HEK293 (cell line): ENCODE data around the gene SLC25A47.

Experiments used
- BCL6B ChIP-seq: fragments of 450-650 bp; formaldehyde crosslinking; IDR thresholded peaks from 2 replicates; pipeline ENCODE4 v1.5.1; 2017; ENCODE audit warnings: missing biosample characterization, missing genetic modification characterization
- IKZF3 ChIP-seq: fragments of 450-650 bp; IDR thresholded peaks from 2 replicates; pipeline ENCODE4 v1.5.0; 2018; ENCODE audit warnings: missing biosample characterization, mild to moderate bottlenecking, missing genetic modification characterization, moderate library complexity
- MZF1 ChIP-seq: fragments of 450-650 bp; formaldehyde crosslinking; IDR thresholded peaks from 2 replicates; pipeline ENCODE4 v1.5.1; 2017; ENCODE audit warnings: missing biosample characterization, missing genetic modification characterization, borderline replicate concordance
- RBAK ChIP-seq: fragments of 450-650 bp; formaldehyde crosslinking; IDR thresholded peaks from 2 replicates; pipeline ENCODE4 v1.5.1; 2016; ENCODE audit warnings: missing biosample characterization, missing genetic modification characterization
- SCRT1 ChIP-seq: fragments of 450-650 bp; formaldehyde crosslinking; IDR thresholded peaks from 2 replicates; pipeline ENCODE4 v1.5.1; 2016; ENCODE audit warnings: missing biosample characterization, missing genetic modification characterization, borderline replicate concordance
- SP7 ChIP-seq: fragments of 450-650 bp; formaldehyde crosslinking; IDR thresholded peaks from 2 replicates; pipeline ENCODE4 v1.5.1; 2016; ENCODE audit warnings: missing biosample characterization, missing genetic modification characterization
- WT1 ChIP-seq: fragments of 450-650 bp; formaldehyde crosslinking; IDR thresholded peaks from 2 replicates; pipeline ENCODE4 v1.5.1; 2016; ENCODE audit warnings: missing biosample characterization, missing genetic modification characterization
- ZNF174 ChIP-seq: fragments of 450-650 bp; formaldehyde crosslinking; IDR thresholded peaks from 2 replicates; pipeline ENCODE4 v1.5.0; 2017; ENCODE audit warnings: missing biosample characterization, mild to moderate bottlenecking, missing genetic modification characterization
- ZNF184 ChIP-seq: fragments of 450-650 bp; IDR thresholded peaks from 2 replicates; pipeline ENCODE4 v1.5.1; 2018; ENCODE audit warnings: missing biosample characterization, mild to moderate bottlenecking, missing genetic modification characterization
- ZNF19 ChIP-seq: fragments of 450-650 bp; formaldehyde crosslinking; IDR thresholded peaks from 2 replicates; pipeline ENCODE4; 2016; ENCODE audit warnings: missing biosample characterization, missing genetic modification characterization, low read depth
- ZNF211 ChIP-seq: fragments of 450-650 bp; formaldehyde crosslinking; IDR thresholded peaks from 2 replicates; pipeline ENCODE4 v1.5.1; 2016; ENCODE audit warnings: low read depth, missing biosample characterization, missing genetic modification characterization
- ZNF214 ChIP-seq: fragments of 450-650 bp; formaldehyde crosslinking; IDR thresholded peaks from 2 replicates; pipeline ENCODE4 v1.5.1; 2017; ENCODE audit warnings: missing biosample characterization, mild to moderate bottlenecking, missing genetic modification characterization, borderline replicate concordance
- ZNF223 ChIP-seq: fragments of 450-650 bp; formaldehyde crosslinking; IDR thresholded peaks from 2 replicates; pipeline ENCODE4 v1.5.1; 2016; ENCODE audit warnings: missing biosample characterization, missing genetic modification characterization
- ZNF266 ChIP-seq: fragments of 450-650 bp; formaldehyde crosslinking; IDR thresholded peaks from 2 replicates; pipeline ENCODE4 v1.5.1; 2016; ENCODE audit warnings: missing biosample characterization, missing genetic modification characterization, low read depth
- ZNF341 ChIP-seq: fragments of 450-650 bp; formaldehyde crosslinking; IDR thresholded peaks from 2 replicates; pipeline ENCODE4; 2016; ENCODE audit warnings: low read depth, missing biosample characterization, missing genetic modification characterization
- ZNF416 ChIP-seq: fragments of 450-650 bp; formaldehyde crosslinking; IDR thresholded peaks from 2 replicates; pipeline ENCODE4 v1.5.1; 2016; ENCODE audit warnings: missing biosample characterization, missing genetic modification characterization
- ZNF514 ChIP-seq: fragments of 450-650 bp; formaldehyde crosslinking; IDR thresholded peaks from 2 replicates; pipeline ENCODE4 v1.5.1; 2016; ENCODE audit warnings: missing biosample characterization, missing genetic modification characterization
- ZNF521 ChIP-seq: fragments of 450-650 bp; formaldehyde crosslinking; IDR thresholded peaks from 2 replicates; pipeline ENCODE4 v1.5.1; 2017; ENCODE audit warnings: missing biosample characterization, mild to moderate bottlenecking, missing genetic modification characterization
- ZNF596 ChIP-seq: fragments of 450-650 bp; IDR thresholded peaks from 2 replicates; pipeline ENCODE4 v1.5.0; 2018; ENCODE audit warnings: missing biosample characterization, mild to moderate bottlenecking, missing genetic modification characterization, moderate library complexity
- ZNF654 ChIP-seq: fragments of 450-650 bp; formaldehyde crosslinking; IDR thresholded peaks from 2 replicates; pipeline ENCODE4 v1.5.1; 2016; ENCODE audit warnings: low read depth, missing biosample characterization, missing genetic modification characterization
- ZNF670 ChIP-seq: fragments of 450-650 bp; formaldehyde crosslinking; IDR thresholded peaks from 2 replicates; pipeline ENCODE4 v1.5.1; 2016; ENCODE audit warnings: missing biosample characterization, missing genetic modification characterization, low read depth
- ZNF677 ChIP-seq: fragments of 450-650 bp; IDR thresholded peaks from 2 replicates; pipeline ENCODE4 v1.5.0; 2018; ENCODE audit warnings: missing biosample characterization, mild to moderate bottlenecking, missing genetic modification characterization, moderate library complexity
- ZNF707 ChIP-seq: fragments of 450-650 bp; formaldehyde crosslinking; IDR thresholded peaks from 2 replicates; pipeline ENCODE4 v1.5.1; 2016; ENCODE audit warnings: missing biosample characterization, missing genetic modification characterization
- ZNF768 ChIP-seq: fragments of 450-650 bp; formaldehyde crosslinking; IDR thresholded peaks from 2 replicates; pipeline ENCODE4 v1.5.1; 2018; ENCODE audit warnings: missing biosample characterization, mild to moderate bottlenecking, missing genetic modification characterization
- ZNF791 ChIP-seq: fragments of 450-650 bp; formaldehyde crosslinking; IDR thresholded peaks from 2 replicates; pipeline ENCODE4 v1.5.1; 2016; ENCODE audit warnings: missing biosample characterization, missing genetic modification characterization
- ZNF830 ChIP-seq: fragments of 450-650 bp; IDR thresholded peaks from 2 replicates; pipeline ENCODE4 v1.5.0; 2018; ENCODE audit warnings: missing biosample characterization, missing genetic modification characterization, low read depth, mild to moderate bottlenecking, moderate library complexity
- ZNF837 ChIP-seq: fragments of 450-650 bp; formaldehyde crosslinking; IDR thresholded peaks from 2 replicates; pipeline ENCODE4 v1.5.1; 2016; ENCODE audit warnings: missing biosample characterization, missing genetic modification characterization
- ZSCAN30 ChIP-seq: fragments of 450-650 bp; IDR thresholded peaks from 2 replicates; pipeline ENCODE4 v1.5.1; 2018; ENCODE audit warnings: missing biosample characterization, mild to moderate bottlenecking, missing genetic modification characterization, moderate library complexity
- TF ChIP-seq, protein P1 (sequence below): fragments of 450-650 bp; formaldehyde crosslinking; IDR thresholded peaks from 2 replicates; pipeline ENCODE4 v1.5.1; 2016; ENCODE audit warnings: missing biosample characterization, missing genetic modification characterization
- TF ChIP-seq, protein P2 (sequence below): fragments of 450-650 bp; formaldehyde crosslinking; IDR thresholded peaks from 2 replicates; pipeline ENCODE4 v1.5.1; 2016; ENCODE audit warnings: missing biosample characterization, missing genetic modification characterization
- TF ChIP-seq, protein P3 (sequence below): fragments of 450-650 bp; formaldehyde crosslinking; IDR thresholded peaks from 2 replicates; pipeline ENCODE4 v1.5.1; 2016; ENCODE audit warnings: missing biosample characterization, missing genetic modification characterization
- TF ChIP-seq, protein P4 (sequence below): fragments of 450-650 bp; formaldehyde crosslinking; IDR thresholded peaks from 2 replicates; pipeline ENCODE4 v1.5.1; 2016; ENCODE audit warnings: missing biosample characterization, missing genetic modification characterization

The SLC25A47 gene

DNA sequence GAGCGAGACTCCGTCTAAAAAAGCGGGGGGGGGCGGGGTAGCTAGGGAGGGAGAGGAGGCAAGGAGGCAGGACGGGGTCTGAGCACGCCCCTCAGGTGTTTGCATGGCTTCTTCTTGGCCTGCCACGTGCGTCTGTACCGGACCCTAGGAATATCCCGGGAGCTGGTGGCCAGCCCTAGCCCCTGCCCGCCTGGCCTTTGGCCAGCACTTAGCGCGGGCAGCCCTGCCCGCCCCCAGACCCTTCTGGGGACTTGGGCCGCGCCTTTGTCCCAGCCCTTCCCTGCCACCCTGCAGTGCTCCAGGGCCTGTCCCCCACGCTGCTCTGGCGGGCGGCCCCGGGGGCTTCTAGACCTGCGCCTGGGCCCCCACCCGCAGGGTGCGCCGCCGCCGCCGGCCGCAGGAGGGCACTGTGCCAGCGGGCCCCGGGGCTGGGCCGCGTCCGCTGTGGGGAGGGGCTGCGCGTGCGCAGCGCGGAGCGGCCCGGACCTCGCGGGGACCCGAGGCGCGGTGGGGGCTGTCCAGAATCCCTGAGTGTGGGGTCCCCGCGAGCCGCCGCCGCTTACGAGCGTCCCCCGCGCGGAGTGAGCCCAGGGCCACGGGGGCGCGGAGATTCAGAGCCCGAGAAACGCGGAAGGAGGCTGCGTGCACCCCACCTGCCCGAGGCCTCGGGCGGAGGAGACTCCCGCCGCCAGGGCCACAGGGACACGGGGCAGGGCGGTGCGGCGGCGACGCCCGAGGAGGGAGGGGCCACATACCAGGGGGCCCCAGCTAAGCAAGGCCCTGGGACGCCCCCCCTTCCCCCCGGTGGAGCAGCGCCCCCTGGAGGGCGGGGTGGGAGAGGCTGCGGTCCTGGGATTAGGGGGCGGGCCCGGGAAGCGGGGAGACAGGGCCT, 37.9 kb upstream of the SLC25A47 start (continued):
- TF ChIP-seq ZNF670 (tag by site-specific recombination) (no peak), ZNF521 (tag by site-specific recombination) (no peak), ZNF214 (tag by site-specific recombination) (no peak), ZNF654 (no peak), ZNF768 (tag by site-specific recombination) (no peak), ZNF677 (tag by site-specific recombination) (no peak), ZNF266 (tag by site-specific recombination) (no peak), ZNF514 (tag by site-specific recombination) (no peak), ZNF707 (tag by site-specific recombination) (no peak), SP7 (peak; percentile 78), ZNF416 (tag by site-specific recombination) (no peak), ZSCAN30 (tag by site-specific recombination) (peak; percentile 76), IKZF3 (tag by site-specific recombination) (0 out of 2 replicates have a peak, but pooled peaks have one; percentile 14), ZNF837 (tag by site-specific recombination) (no peak), ZNF830 (no peak), ZNF596 (tag by site-specific recombination) (no peak), RBAK (tag by site-specific recombination) (no peak), ZNF211 (tag by site-specific recombination) (no peak), ZNF174 (no peak), ZNF791 (tag by site-specific recombination) (no peak), SCRT1 (tag by site-specific recombination) (no peak), BCL6B (tag by site-specific recombination) (no peak), ZNF341 (tag by site-specific recombination) (peak; percentile 59), WT1 (tag by site-specific recombination) (no peak; the same call in 1 of the 2 replicates), ZNF223 (peak; percentile 9; the same call in 1 of the 2 replicates), ZNF19 (no peak), ZNF184 (tag by site-specific recombination) (no peak), MZF1 (tag by site-specific recombination) (no peak)
- TF ChIP-seq, protein P1, sequence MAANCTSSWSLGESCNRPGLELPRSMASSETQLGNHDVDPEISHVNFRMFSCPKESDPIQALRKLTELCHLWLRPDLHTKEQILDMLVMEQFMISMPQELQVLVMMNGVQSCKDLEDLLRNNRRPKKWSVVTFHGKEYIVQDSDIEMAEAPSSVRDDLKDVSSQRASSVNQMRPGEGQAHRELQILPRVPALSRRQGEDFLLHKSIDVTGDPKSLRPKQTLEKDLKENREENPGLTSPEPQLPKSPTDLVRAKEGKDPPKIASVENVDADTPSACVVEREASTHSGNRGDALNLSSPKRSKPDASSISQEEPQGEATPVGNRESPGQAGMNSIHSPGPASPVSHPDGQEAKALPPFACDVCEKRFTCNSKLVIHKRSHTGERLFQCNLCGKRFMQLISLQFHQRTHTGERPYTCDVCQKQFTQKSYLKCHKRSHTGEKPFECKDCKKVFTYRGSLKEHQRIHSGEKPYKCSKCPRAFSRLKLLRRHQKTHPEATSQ (tag by site-specific recombination) = 0 out of 2 replicates have a peak, but pooled peaks have one; percentile 42
- TF ChIP-seq, protein P2, sequence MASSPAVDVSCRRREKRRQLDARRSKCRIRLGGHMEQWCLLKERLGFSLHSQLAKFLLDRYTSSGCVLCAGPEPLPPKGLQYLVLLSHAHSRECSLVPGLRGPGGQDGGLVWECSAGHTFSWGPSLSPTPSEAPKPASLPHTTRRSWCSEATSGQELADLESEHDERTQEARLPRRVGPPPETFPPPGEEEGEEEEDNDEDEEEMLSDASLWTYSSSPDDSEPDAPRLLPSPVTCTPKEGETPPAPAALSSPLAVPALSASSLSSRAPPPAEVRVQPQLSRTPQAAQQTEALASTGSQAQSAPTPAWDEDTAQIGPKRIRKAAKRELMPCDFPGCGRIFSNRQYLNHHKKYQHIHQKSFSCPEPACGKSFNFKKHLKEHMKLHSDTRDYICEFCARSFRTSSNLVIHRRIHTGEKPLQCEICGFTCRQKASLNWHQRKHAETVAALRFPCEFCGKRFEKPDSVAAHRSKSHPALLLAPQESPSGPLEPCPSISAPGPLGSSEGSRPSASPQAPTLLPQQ (tag by site-specific recombination) = peak; percentile 88
- TF ChIP-seq, protein P3, sequence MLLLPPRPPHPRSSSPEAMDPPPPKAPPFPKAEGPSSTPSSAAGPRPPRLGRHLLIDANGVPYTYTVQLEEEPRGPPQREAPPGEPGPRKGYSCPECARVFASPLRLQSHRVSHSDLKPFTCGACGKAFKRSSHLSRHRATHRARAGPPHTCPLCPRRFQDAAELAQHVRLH (tag by site-specific recombination) = peak; percentile 49; the same call in 1 of the 2 replicates
- TF ChIP-seq, protein P4, sequence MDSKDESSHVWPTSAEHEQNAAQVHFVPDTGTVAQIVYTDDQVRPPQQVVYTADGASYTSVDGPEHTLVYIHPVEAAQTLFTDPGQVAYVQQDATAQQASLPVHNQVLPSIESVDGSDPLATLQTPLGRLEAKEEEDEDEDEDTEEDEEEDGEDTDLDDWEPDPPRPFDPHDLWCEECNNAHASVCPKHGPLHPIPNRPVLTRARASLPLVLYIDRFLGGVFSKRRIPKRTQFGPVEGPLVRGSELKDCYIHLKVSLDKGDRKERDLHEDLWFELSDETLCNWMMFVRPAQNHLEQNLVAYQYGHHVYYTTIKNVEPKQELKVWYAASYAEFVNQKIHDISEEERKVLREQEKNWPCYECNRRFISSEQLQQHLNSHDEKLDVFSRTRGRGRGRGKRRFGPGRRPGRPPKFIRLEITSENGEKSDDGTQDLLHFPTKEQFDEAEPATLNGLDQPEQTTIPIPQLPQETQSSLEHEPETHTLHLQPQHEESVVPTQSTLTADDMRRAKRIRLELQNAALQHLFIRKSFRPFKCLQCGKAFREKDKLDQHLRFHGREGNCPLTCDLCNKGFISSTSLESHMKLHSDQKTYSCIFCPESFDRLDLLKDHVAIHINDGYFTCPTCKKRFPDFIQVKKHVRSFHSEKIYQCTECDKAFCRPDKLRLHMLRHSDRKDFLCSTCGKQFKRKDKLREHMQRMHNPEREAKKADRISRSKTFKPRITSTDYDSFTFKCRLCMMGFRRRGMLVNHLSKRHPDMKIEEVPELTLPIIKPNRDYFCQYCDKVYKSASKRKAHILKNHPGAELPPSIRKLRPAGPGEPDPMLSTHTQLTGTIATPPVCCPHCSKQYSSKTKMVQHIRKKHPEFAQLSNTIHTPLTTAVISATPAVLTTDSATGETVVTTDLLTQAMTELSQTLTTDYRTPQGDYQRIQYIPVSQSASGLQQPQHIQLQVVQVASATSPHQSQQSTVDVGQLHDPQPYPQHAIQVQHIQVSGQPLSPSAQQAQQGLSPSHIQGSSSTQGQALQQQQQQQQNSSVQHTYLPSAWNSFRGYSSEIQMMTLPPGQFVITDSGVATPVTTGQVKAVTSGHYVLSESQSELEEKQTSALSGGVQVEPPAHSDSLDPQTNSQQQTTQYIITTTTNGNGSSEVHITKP (tag by site-specific recombination) = 0 out of 2 replicates have a peak, but pooled peaks have one; percentile 26
